ENCODE data around the gene AFG3L2. TPM values are rescaled to one million over a fixed set of nuclear protein-coding genes. Genes with fewer than 3 reads are reported as not detected.

Gene AFG3L2
- total and polyA plus RNA-seq, 2 of the 13 experiments (the other 11 are each of a cell fraction or from before 2014, with no cell fraction given): 28.6 to 86.9 TPM

- Histone ChIP-seq H3K9ac (ENCODE audit: insufficient read depth, low read depth, low read length) (no peak overlapping the region), H3K27me3 (ENCODE audit: control insufficient read depth in 1 of 2, insufficient read depth in 2 of 2, low read length in 2 of 2) (no peaks in the 10 kb centered on the region), H3K36me3 (replicated peaks in 1 of 2; ENCODE audit: control insufficient read depth in 1 of 2, insufficient read depth in 2 of 2, low read length in 2 of 2) (peaks cover 16 to 75% of the 10 kb centered on the region in 2 experiments), H4K20me1 (ENCODE audit: insufficient read depth, low read length) (0 out of 2 replicates have a peak, but pooled peaks cover 10% of the 10 kb centered on the region), H3K4me2 (ENCODE audit: low read depth, low read length) (no peak overlapping the region), H3K9me3 (ENCODE audit: low read length) (no peaks in the 10 kb centered on the region), H3K4me1 (ENCODE audit: insufficient read depth, low read length) (no peaks in the 10 kb centered on the region), H3K27ac (ENCODE audit: extremely low read length, insufficient read depth, low read length) (no peak overlapping the region), H3K4me3 (replicated peaks in 1 of 3; ENCODE audit: insufficient read depth in 1 of 3, low read depth in 2 of 3, low read length in 3 of 3) (no peak overlapping the region), H2AFZ (ENCODE audit: low read length) (no peak overlapping the region), H3K79me2 (ENCODE audit: insufficient read depth, low read length) (peaks cover 29% of the 10 kb centered on the region)
- TF ChIP-seq NFKB2 (CRISPR knock-in tag; IDR thresholded peaks at IDR 0.05; ENCODE audit: borderline replicate concordance) (no peak), MTA1 (CRISPR knock-in tag; IDR thresholded peaks at IDR 0.05; ENCODE audit: borderline replicate concordance) (no peak), FOXJ3 (CRISPR knock-in tag; IDR thresholded peaks at IDR 0.05; ENCODE audit: borderline replicate concordance) (no peak), RCOR2 (CRISPR knock-in tag; IDR thresholded peaks at IDR 0.05) (no peak), HDAC6 (IDR thresholded peaks at IDR 0.05; ENCODE audit: low read depth, low read length) (no peak), ZNF674 (CRISPR knock-in tag; IDR thresholded peaks at IDR 0.05; ENCODE audit: low read depth) (no peak), ZNF17 (CRISPR knock-in tag; IDR thresholded peaks at IDR 0.05) (no peak)
- WGBS (ENCODE audit: low lambda C conversion rate): 95% methylated on average over 5 of the region's 5 CpGs
- ChIA-PET POLR2A (no interaction called here), CTCF (ENCODE audit: low intra/inter-chr PET ratio, low total read pairs) (no interaction called here)
- intact Hi-C loops (cut with micrococcal nuclease; ENCODE audit: unreplicated experiment) (no loop called here), in situ Hi-C loops (cut with HindIII; ENCODE audit: extremely low pct_ligation_motif_present, low pct_unique_long_range_greater_than_20kb) (no loop called here)
- ATAC-seq: no peak
- no peak for FAIRE-seq
- BruUV-seq (replicated peaks): no TSS peak
- DNase-seq (ENCODE audit: low spot score): no peak
Measured at GRCh38 chr18:12366784-12367183, 10.2 kb downstream of the AFG3L2 start.

- ATAC-seq (no peak), FAIRE-seq (no peak), DNase-seq (ENCODE audit: low spot score) (no peak)
- no peak overlapping the region for H3K27ac ChIP-seq (ENCODE audit: extremely low read length, insufficient read depth, low read length)
- BruUV-seq (replicated peaks): no TSS peak
- H3K27me3 ChIP-seq (ENCODE audit: control insufficient read depth in 1 of 2, insufficient read depth in 2 of 2, low read length in 2 of 2): no peaks in the 10 kb centered on the region
- H4K20me1 ChIP-seq (ENCODE audit: insufficient read depth, low read length): 0 out of 2 replicates have a peak, but pooled peaks cover 6% of the 10 kb centered on the region
- in situ Hi-C loops (cut with HindIII; ENCODE audit: extremely low pct_ligation_motif_present, low pct_unique_long_range_greater_than_20kb): no loop called here
- H3K79me2 ChIP-seq (ENCODE audit: insufficient read depth, low read length): peaks cover 25% of the 10 kb centered on the region
- over 99% methylated on average over 8 of the region's 8 CpGs for WGBS (ENCODE audit: low lambda C conversion rate)
- intact Hi-C loops (cut with micrococcal nuclease; ENCODE audit: unreplicated experiment): no loop called here
- no peak overlapping the region for H3K4me3 ChIP-seq (replicated peaks in 1 of 3; ENCODE audit: insufficient read depth in 1 of 3, low read depth in 2 of 3, low read length in 3 of 3)
- H3K4me2 ChIP-seq (ENCODE audit: low read depth, low read length): no peak overlapping the region
- H3K4me1 ChIP-seq (ENCODE audit: insufficient read depth, low read length): no peaks in the 10 kb centered on the region
- ChIA-PET POLR2A (no interaction called here), CTCF (ENCODE audit: low intra/inter-chr PET ratio, low total read pairs) (no interaction called here)
- no peaks in the 10 kb centered on the region for H3K9me3 ChIP-seq (ENCODE audit: low read length)
- H3K9ac ChIP-seq (ENCODE audit: insufficient read depth, low read depth, low read length): no peak overlapping the region
- no peak overlapping the region for H2AFZ ChIP-seq (ENCODE audit: low read length)
- peaks cover 16 to 77% of the 10 kb centered on the region in 2 experiments for H3K36me3 ChIP-seq (replicated peaks in 1 of 2; ENCODE audit: control insufficient read depth in 1 of 2, insufficient read depth in 2 of 2, low read length in 2 of 2)
- TF ChIP-seq ATRX (CRISPR knock-in tag; IDR thresholded peaks at IDR 0.05; ENCODE audit: borderline replicate concordance) (no peak), TEF (CRISPR knock-in tag; IDR thresholded peaks at IDR 0.05) (no peak), ZNF430 (CRISPR knock-in tag; IDR thresholded peaks at IDR 0.05) (no peak), RBM22 (optimal IDR thresholded peaks at IDR 0.05; ENCODE audit: low read length) (no peak), PITX1 (CRISPR knock-in tag; IDR thresholded peaks at IDR 0.05) (no peak), NFIC (IDR thresholded peaks at IDR 0.05; ENCODE audit: low read length) (no peak), MXD4 (CRISPR knock-in tag; IDR thresholded peaks at IDR 0.05) (no peak), SIX4 (CRISPR knock-in tag; IDR thresholded peaks at IDR 0.05) (no peak), RBAK (CRISPR knock-in tag; IDR thresholded peaks at IDR 0.05) (no peak), ZNF577 (CRISPR knock-in tag; IDR thresholded peaks at IDR 0.05; ENCODE audit: borderline replicate concordance, low read depth) (no peak), AKAP8 (CRISPR knock-in tag; IDR thresholded peaks at IDR 0.05) (no peak), ZNF839 (CRISPR knock-in tag; IDR thresholded peaks at IDR 0.05; ENCODE audit: borderline replicate concordance) (no peak)
- TF ChIP-seq, protein P1, sequence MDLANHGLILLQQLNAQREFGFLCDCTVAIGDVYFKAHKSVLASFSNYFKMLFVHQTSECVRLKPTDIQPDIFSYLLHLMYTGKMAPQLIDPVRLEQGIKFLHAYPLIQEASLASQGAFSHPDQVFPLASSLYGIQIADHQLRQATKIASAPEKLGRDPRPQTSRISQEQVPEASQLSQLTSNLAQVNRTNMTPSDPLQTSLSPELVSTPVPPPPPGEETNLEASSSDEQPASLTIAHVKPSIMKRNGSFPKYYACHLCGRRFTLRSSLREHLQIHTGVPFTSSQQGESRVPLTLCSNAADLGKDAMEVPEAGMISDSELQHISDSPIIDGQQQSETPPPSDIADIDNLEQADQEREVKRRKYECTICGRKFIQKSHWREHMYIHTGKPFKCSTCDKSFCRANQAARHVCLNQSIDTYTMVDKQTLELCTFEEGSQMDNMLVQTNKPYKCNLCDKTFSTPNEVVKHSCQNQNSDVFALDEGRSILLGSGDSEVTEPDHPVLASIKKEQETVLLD (CRISPR knock-in tag; IDR thresholded peaks at IDR 0.05; ENCODE audit: low read depth): no peak
Measured at GRCh38 chr18:12366379-12366778, 10.6 kb downstream of the AFG3L2 start.

Measured in HepG2 (cell line).